ENCODE results near the gene CHD8.
"Not testable (repeated sequence)": the region's sequence is repeated elsewhere in the genome, so short reads cannot be mapped to it uniquely, and the experiment has no call there.

CHD8 gene, protein sequence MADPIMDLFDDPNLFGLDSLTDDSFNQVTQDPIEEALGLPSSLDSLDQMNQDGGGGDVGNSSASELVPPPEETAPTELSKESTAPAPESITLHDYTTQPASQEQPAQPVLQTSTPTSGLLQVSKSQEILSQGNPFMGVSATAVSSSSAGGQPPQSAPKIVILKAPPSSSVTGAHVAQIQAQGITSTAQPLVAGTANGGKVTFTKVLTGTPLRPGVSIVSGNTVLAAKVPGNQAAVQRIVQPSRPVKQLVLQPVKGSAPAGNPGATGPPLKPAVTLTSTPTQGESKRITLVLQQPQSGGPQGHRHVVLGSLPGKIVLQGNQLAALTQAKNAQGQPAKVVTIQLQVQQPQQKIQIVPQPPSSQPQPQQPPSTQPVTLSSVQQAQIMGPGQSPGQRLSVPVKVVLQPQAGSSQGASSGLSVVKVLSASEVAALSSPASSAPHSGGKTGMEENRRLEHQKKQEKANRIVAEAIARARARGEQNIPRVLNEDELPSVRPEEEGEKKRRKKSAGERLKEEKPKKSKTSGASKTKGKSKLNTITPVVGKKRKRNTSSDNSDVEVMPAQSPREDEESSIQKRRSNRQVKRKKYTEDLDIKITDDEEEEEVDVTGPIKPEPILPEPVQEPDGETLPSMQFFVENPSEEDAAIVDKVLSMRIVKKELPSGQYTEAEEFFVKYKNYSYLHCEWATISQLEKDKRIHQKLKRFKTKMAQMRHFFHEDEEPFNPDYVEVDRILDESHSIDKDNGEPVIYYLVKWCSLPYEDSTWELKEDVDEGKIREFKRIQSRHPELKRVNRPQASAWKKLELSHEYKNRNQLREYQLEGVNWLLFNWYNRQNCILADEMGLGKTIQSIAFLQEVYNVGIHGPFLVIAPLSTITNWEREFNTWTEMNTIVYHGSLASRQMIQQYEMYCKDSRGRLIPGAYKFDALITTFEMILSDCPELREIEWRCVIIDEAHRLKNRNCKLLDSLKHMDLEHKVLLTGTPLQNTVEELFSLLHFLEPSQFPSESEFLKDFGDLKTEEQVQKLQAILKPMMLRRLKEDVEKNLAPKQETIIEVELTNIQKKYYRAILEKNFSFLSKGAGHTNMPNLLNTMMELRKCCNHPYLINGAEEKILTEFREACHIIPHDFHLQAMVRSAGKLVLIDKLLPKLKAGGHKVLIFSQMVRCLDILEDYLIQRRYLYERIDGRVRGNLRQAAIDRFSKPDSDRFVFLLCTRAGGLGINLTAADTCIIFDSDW (N-terminal part only)

DNA sequence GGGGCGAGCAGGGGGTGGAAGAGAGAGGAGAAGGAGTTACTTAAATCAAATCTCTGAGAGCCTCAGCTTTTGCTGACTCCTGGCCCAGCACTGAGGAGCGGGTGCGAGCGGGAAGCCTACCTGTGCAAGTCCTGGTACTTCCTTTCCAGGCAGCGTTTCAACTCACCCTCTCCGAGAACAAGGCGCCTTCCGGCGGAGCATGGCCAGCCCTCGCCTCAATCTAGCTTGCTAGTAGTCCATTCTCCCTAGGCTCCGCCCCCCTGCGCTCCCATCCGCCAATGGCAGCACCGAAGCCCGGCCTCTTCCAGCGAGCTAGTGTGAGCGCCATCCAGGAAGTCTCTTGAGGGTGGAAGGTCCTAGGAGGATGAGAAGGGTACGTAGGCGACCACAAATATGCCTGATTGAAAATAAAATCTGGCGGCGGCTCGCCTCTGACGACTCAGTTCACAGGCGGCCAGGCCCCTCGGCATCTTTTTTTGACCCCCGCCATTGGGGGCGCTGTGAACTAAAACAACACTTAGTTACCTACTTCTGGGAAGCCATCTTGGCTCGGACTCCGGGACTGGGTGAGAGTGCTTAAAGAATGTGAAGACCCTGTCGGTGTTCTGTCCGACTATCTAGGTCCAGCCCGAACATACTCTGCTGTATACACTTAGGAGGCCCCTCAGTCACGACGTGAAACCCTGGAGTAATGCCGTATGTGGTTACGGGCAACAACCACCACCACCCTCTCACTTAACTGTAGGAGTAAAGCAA is at the start of gene CHD8:
Gene CHD8 (minus strand): TSS at position 212 of the 756 bp plus-strand sequence. CDS start 24,480 bp downstream, outside the sequence.
- DNase-seq: peak; percentile 99

- peak; percentile 13 for DNase-seq
Observed at GRCh38 chr14:21505012-21505553, 49.2 kb upstream of the CHD8 start.

- no peak for DNase-seq
Observed at GRCh38 chr14:21503376-21503775, 47.5 kb upstream of the CHD8 start.

- DNase-seq: no peak
Observed at GRCh38 chr14:21501568-21501967, 45.6 kb upstream of the CHD8 start.

- no peak for DNase-seq
Observed at GRCh38 chr14:21498540-21499526, 42.9 kb upstream of the CHD8 start.

- DNase-seq: no peak
Observed at GRCh38 chr14:21496453-21496852, 40.5 kb upstream of the CHD8 start.

DNA sequence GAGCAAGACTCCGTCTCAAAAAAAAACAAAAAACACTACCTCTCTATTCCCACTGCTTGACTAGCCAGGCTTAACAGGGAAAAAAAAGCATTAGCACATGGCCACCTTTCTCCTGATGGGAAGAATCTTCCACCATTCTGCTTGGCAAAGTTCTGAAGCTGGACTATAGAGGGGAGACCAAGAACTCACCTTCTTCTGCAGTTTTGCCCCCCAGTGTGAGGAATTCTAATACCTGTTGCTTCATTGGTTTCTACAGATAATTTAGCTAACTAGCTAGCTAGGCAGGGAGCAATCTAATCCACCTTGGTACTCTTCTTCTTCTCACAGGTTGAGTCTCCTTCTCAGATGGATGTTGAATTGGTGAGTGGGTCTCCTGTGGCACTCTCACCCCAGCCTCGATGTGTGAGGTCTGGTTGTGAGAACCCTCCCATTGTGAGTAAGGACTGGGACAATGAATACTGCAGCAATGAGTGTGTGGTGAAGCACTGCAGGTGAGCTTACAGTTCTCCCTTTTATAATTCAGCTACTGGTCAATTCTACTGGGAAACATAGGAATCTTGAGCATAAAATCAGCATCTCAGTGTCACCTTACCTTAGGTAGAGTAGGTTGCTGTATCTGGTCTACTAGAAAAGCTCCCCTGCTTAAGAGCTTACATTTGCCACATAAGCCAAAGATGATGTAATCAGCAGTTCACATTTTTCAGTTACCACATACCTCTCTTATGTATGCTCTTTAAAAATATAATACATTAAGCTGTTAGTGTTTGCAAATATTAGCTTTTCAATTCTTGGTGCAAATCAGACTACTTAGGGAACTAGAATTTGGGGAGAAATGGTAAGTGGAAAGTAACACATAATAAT is 39.2 kb upstream of the CHD8 start:
- no peak for DNase-seq

DNA sequence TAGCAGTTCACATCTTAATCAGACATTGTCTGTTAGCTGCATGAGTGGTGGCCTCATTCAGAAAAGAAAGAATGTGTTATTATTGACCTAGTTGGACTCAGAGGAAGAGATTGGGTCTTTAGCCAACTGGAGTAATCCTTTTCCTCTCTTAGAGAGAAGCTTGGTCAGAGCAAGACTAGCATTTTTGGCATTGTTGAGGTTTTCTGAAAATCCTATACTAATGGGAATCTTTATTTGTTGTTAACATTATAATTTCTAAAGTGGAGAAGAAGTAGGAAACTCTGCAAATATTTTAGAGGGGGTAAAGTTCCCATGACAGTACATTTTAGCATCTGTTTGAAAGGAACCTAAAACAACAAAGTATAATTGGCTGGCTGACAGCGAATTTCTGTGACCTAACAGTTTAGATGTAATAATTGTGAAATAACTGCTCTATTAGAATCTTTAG is 30.7 kb upstream of the CHD8 start:
- DNase-seq: no peak

DNA sequence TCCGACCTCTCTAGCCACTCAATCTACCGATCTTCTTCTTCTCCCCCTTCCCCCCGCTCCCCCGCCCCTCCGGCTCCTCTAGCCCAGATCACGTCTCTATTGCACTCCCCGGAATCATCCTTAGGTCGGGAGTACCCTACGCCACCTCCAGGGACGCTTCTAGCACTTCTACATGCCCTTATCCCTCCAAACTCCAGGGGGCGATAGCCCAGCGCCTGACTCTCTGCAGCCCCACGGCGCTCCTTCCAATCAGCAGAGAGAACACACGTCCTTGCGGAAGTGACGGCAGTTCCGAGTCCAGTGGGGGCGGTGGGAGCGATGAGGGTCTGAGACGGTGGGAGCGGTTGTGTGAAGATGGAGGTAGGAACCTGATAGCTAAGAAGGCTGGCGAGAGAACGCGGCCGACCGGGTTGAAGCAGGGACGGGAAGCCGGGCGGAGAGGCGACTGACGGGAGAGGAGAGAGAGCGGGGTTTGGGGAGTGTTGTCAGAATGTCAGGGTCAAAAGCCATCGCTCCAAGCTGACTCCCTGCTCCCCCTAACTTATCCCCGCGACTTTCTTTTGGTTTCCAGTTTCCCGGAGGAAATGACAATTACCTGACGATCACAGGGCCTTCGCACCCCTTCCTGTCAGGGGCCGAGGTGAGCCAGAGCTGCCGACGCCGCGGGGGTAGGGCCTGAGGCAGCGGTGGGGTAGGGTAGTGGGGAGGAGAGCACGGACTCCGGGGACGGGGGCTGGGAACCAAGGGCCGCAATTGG is 21.2 kb upstream of the CHD8 start, which contains the start of the genes RAB2B and TOX4:
Gene RAB2B (minus strand): TSS at position 35 of the 757 bp plus-strand sequence. CDS start 87 bp downstream, outside the sequence.
Gene TOX4 (plus strand): TSS at position 271 of the 757 bp plus-strand sequence. CDS start 84 bp downstream, at position 355.
- DNase-seq: peak; percentile 85

DNA sequence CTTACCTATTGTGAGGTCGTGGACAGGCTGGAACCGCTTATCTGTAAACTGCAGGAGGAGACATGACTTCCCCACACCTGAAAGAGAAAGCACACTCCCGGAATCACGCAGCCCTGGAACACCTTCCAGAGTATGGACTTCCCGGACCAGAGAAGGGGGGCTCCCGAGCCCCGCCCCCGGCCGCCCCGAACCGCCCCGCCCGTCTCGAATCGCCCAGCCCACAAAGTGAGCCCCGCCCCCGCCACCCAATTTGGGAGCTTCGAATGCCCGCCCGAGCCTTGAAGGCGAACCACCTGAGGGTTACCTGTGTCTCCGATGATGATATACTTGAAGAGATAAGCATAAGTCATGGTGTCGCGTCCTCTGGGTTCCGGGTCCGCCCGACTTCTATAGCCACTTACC is 20.6 kb upstream of the CHD8 start:
- peak; percentile 81 for DNase-seq

DNA sequence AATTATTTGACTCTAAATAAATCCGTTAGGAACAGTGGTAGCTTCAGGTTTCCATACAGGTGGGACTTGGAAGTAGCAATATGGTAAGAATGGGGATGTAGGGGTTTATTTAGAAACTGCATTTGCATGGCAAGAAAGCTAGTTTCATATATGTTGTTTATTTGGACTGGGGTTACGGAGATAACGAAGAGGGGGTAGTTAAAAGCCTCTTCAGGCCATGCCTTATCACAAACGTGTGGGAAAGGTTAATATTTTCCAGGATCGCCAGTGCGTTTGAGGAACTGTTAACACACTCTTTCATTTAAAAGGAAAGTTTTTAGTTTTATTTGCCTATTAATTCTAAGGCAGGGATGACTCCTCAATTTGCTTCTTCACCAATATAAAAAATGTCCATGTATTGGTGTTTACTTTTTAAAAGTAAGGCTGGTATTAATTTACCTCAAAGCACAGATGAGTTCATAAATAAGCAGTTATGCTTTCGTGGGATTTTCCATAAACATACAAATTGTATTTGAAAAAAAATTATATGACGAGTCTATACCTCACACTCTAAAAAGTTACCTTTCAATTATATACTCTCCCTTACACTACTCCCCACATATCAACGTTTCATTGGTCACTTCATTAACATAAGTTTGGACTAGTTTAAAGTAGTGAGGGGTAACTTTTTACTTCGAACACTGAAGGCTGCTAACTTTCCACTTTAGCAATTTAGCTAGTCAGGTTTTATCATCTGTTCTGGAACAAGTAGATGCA is 20.0 kb upstream of the CHD8 start:
- no peak for DNase-seq

GRCh38 chr14:21467616-21468015 is 11.7 kb upstream of the CHD8 start:
- DNase-seq: no peak

GRCh38 chr14:21455592-21455911 is 371 bp downstream of the CHD8 start:
- no peak for DNase-seq

DNA sequence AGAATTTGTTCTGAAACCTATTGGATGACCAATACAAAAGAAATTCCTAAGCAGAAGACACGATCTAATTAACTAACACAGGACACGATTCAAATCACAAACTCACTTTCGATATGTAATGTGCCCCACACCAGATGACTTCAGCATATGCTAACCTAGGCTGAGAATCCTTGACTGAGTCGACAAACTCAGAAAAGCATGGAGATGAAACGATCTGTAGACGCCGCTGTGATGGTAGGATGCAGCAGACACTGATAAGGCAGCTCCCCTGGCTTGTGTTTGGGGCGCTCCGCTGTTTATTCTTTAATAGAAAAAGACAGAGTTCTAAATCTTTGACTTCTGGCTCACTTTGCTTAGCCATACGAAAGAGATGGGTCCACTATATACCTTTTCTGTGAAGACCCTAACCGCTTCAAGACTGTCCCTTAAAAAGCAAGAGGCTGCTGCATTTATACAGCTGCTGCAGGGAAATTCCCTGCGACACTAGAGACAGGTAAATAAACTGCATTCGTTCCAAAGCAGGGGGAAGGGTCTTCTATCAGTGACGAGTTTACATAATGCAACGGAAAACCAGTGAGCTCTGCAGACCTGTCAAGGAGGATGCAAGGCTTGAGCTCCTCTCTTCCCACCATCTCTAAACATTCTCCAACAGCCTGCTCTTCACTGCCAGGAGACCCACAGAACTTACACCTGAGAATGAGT is 929 bp downstream of the CHD8 start:
- DNase-seq: no peak

DNA sequence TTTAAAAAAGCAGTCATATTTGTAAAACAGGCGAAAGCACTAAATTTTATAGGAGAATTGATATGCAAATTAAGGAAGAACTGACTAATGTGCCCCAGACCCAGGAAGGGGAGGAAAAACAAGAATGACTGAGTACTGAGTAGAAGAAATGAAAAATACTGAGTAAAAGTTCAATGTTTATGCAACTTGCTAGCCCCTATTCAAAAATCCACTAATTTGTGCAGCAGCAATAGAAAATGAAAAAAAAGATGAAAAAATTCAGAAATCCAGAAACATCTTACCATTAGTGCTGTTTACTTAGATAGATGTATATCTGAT is 6.1 kb downstream of the CHD8 start:
- DNase-seq: no peak

GRCh38 chr14:21442657-21443056 is 13.3 kb downstream of the CHD8 start:
- DNase-seq: not testable (repeated sequence)

GRCh38 chr14:21440859-21441258 is 15.1 kb downstream of the CHD8 start:
- DNase-seq: no peak
